ENCODE results near the gene DCDC1. TPM values are rescaled to one million over a fixed set of nuclear protein-coding genes. Genes with fewer than 3 reads are reported as not detected.
"Not testable (repeated sequence)": the region's sequence is repeated elsewhere in the genome, so short reads cannot be mapped to it uniquely, and the experiment has no call there.

The DCDC1 gene
- polyA plus RNA-seq, 4 donors = 0.97 to 4.9 (median 4.5) TPM

GRCh38 chr11:31000381-31000780 lies 369.2 kb downstream of the DCDC1 start:
- DNase-seq (ENCODE audit: low read depth in 4 of 4, low spot score in 3 of 4) = no peak

DNA sequence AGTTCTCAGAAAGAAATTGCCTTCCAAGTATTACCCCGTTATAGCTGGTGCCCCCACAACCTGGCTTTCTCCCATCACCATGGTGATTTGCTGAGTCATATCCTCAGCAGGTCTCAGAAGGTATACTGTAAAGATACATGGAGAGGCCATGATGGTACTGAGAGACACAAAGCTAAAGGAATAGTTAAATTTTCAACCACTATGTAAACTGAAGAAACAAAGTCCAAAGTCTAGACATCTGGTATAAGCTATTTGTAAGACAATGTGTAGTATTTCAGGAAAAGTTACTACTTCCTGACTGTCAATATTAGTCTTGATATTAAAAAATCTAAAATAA lies 377.1 kb downstream of the DCDC1 start:
- DNase-seq (ENCODE audit: low read depth in 4 of 4, low spot score in 3 of 4) = no peak

DNA sequence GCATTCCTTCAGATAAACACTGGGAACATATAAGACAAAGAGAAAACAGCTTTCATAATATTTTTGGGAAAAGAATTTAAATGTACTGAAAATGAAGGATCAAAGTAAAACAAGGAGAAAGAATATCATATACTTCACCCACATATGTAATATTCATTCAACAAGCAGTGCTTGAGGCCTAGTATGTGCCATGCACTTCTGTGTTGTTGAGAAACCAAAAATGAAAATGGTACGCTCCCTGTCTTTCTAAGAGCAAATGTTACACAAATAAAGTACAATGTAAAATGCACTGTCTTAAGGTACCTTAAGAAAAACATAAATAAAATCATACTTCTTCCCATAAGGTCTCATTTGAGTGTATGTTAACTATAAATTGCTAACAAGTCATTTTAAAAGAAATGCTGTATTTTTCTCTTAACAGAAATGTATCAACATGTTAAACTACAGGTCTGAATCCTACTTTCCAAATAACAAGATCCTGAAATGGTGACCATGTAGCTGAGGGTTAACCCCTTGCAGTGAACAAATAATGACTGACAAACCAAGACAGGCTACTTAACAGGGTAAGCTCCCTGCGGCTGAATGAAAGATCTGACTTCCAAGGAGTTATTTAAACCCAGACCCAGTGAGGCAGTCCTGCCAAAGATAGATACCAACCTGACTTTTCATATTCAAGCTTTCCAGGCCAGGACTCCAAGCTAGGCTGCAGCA lies 377.6 kb downstream of the DCDC1 start:
- DNase-seq (ENCODE audit: low read depth in 4 of 4, low spot score in 3 of 4) = no peak

GRCh38 chr11:30991376-30991775 lies 378.2 kb downstream of the DCDC1 start:
- DNase-seq (ENCODE audit: low read depth in 4 of 4, low spot score in 3 of 4) = no peak

GRCh38 chr11:30990625-30991296 lies 378.8 kb downstream of the DCDC1 start:
- no peak for DNase-seq (ENCODE audit: low read depth in 4 of 4, low spot score in 3 of 4)

GRCh38 chr11:30987819-30988218 lies 381.7 kb downstream of the DCDC1 start:
- no peak for DNase-seq (ENCODE audit: low read depth in 4 of 4, low spot score in 3 of 4)

DNA sequence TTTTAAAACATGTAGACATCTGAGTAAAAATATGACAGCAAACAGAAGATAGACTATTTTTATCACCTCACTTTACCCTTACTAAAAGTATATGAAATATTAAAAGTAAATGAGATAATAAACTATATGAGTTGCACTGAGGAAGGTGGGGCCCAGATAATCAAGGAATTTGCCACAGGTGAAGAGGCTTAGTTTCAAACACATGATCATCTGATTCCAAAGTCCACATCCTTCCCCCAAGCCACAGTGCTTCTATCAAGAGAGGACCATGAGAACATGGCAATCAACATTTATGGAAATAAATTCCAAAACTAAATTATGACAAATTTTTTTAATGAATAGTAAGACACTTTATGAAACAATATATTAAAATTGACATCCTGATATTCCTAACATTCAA lies 384.0 kb downstream of the DCDC1 start:
- no peak for DNase-seq (ENCODE audit: low read depth in 4 of 4, low spot score in 3 of 4)

DNA sequence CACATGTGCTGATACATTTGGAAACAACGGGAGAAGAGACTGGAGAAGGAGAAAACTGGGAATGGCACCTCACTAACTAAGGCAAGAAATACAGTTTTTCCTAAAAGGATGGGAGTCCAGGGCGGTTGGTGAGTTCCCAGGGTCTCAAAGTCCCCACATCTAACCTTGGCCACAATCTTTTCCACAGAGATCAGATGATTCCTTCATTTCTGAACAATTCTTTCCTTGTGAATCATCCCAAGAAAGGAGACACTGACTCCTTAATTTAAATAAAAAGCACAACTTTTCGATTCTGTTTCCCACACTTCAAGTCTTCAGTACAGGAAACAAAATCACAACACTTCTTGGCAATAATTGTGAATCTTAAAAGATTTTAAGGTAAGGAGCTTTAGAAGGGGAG lies 384.7 kb downstream of the DCDC1 start:
- no peak for DNase-seq (ENCODE audit: low read depth in 4 of 4, low spot score in 3 of 4)

DNA sequence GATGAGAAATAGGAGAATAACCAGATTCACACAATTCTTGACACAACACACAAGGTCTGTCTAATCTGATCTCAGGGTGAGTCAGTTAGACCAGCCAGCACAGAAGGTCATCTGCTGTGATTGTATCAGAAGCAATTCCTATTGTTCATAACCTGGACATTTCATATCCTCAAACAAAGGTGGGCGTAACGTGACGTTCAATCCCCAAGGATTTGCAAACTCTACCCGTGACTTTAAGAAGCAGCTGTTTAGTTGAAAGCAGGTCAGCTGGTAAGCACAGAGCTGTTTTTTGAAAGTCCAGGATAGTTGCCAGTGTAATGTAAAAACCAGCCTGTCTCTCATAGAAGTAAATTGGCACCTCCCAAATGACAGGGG lies 385.1 kb downstream of the DCDC1 start:
- DNase-seq (ENCODE audit: low read depth in 4 of 4, low spot score in 3 of 4) = no peak

GRCh38 chr11:30983776-30984441 lies 385.6 kb downstream of the DCDC1 start:
- DNase-seq (ENCODE audit: low read depth in 4 of 4, low spot score in 3 of 4) = no peak

- DNase-seq (ENCODE audit: low read depth in 4 of 4, low spot score in 3 of 4) = no peak
These were observed 386.4 kb downstream of the DCDC1 start for GRCh38 chr11:30983143-30983542.

GRCh38 chr11:30967579-30967978 lies 402.0 kb downstream of the DCDC1 start:
- DNase-seq (ENCODE audit: low read depth in 4 of 4, low spot score in 3 of 4) = no peak

DNA sequence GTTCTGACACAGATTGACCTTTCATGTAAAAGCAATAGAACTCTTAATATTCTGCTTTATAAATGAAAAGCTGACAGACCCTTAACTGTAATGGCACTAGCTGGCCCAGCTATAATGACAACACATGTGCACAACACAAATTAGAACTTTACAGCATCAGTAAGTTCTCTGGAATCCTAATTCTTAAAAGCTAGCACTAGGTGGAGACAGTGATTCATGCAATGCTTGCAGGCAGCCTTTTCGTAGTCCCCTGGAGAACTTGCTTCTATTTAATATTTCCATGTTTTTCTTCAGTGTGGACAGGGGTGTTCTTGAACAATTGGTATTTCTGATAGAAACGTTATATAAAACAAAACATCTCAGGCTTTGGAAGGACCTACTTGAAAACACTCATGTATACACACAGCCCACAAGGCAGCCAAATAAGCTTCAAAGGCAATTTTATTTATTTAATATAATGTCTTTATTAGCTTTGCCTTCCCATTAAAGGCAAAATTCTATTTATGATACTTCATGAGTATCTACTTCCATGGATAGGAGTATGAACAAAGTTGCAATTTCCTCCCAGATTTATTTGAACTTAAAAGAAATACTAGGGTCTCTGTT lies 409.0 kb downstream of the DCDC1 start:
- peak in 2 of 4 donors; percentile 3 to 9 for DNase-seq (ENCODE audit: low read depth in 4 of 4, low spot score in 3 of 4)

GRCh38 chr11:30956751-30957150 lies 412.8 kb downstream of the DCDC1 start:
- DNase-seq (ENCODE audit: low read depth in 4 of 4, low spot score in 3 of 4) = no peak

DNA sequence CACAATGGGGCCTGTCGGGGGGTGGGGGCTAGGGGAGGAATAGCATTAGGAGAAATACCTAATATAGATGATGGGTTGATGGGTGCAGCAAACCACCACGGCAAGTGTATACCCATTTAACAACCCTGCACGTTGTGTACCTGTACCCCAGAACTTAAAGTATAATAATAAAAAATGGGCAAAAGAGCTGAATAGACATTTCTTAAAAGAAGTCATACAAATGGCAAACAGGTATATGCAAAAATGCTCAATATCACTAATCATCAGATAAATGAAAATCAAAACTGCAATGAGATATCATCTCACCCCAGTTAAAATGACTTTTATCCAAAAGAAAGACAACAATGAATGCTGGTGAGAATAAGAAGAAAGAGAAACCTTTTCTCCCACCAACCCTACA lies 419.7 kb downstream of the DCDC1 start:
- no peak for DNase-seq (ENCODE audit: low read depth in 4 of 4, low spot score in 3 of 4)

DNA sequence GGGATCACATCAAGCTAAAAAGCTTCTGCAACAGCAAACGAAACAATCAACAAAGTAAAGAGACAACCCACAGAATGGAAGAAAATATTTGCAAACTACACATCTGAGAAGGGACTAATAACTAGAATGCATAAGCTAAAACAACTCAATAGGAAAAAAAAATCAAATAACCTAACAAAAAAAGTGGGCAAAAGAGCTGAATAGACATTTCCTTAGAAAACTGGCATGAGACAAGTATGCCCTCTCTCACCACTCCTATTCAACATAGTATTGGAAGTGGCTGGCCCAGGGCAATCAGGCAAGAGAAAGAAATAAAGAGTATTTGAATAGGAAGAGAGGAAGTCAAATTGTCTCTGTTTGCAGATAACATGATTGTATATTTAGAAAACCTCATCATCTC lies 421.8 kb downstream of the DCDC1 start:
- DNase-seq (ENCODE audit: low read depth in 4 of 4, low spot score in 3 of 4) = not testable (repeated sequence)

DNA sequence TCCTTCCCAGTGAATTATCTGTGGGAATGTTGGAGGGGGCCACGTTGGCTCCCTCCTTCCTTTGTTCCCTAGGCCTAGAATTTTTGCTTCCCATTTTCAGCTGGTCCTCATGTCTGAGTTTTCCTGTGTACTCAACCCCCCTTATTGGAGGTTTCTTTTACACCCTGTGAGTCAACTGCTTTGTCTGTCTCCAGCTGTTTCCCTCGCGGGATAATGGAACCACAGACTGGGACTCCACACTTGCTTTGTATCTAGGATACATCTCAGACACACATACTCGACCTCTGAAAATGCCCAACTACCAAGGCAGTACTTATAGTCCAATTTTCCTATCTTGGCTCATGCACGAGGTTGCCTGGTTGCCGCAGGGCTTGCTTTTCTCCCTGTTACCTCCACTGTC lies 430.7 kb downstream of the DCDC1 start:
- DNase-seq (ENCODE audit: low read depth in 4 of 4, low spot score in 3 of 4) = no peak

DNA sequence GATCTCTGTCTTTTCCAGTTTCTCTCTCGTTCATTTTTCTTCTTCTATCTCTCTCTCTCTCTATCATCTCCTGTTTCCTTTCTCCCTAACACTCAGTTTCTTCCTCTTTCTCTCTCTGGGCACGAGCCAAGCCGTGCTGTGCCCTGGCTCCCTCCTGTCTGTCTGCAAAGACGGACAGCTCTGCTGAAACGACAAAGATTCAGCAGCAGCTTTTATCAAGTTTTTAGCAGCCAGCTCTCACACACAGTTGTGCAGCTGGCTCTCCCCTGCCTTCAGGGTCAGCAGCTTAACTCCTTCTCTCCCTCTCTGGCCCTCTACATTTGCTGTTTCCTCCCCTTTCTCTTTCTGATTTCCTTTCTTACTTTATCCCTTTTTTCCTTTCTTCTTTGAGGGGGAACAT lies 431.4 kb downstream of the DCDC1 start:
- DNase-seq (ENCODE audit: low read depth in 4 of 4, low spot score in 3 of 4) = no peak

DNA sequence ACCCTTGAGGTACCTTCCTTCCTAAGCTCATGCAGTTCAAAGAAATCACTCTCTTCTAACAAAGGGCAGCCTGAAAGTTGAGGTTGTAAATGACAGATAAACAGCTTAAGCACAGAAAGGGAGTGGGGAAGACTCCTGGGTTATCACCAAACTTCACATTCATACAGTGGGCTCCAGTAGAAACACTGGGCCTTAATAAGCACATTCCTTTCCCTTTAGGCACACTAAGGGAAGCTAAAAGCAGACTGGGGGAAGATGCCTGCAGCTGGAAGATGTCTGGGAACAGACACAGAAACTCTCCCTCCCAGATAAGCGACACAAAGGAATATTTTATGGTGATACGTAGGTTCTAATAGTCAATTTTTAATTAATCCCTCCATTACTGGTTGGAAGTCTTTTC lies 433.0 kb downstream of the DCDC1 start:
- DNase-seq (ENCODE audit: low read depth in 4 of 4, low spot score in 3 of 4) = no peak

- no peak for DNase-seq (ENCODE audit: low read depth in 4 of 4, low spot score in 3 of 4)
These were observed 433.7 kb downstream of the DCDC1 start for GRCh38 chr11:30935861-30936260.

DNA sequence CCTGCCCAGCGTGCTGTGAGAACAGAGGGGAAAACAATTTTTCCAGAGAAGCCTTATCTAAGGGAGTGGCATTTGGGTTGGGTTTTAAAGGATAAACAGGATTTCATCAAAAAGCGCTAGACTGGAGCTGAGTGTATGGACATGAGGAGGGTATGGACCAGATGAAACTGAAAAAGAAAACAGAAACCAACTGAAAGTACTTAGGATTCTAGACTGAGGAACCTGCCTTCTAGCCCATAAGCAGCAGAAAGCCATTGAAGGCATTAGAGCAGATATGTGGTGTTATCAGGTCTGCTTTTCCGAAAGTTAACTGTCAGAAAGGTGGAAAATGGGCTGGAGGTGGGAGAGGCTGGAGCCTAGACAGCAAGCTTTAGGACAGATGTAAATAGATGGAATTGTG lies 443.4 kb downstream of the DCDC1 start:
- DNase-seq (ENCODE audit: low read depth in 4 of 4, low spot score in 3 of 4) = no peak

DNA sequence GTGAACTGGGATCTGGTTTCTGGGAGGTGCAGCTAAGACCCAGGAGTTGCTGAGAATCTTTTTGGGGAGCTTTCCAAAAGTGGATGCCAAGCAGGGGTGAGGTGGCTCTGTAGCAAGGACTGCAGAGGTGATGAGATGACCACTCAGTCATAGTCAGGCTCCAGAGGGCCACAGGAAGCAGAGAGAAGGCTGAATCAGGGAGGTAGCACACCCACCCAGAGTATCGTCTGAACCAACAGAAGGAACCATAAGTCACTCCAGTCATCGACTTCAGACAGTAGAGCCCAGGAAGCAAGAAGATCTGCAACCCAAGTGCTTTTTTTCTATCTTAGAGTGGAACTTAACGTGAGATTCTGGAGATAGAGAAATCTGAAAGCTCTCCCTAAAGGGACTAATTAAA lies 447.7 kb downstream of the DCDC1 start:
- no peak for DNase-seq (ENCODE audit: low read depth in 4 of 4, low spot score in 3 of 4)

All from left renal pelvis (tissue), 4 donors.